Endodermal cell (in vitro differentiated cells): ENCODE data around the gene SLC38A2. TPM values are rescaled to one million over a fixed set of nuclear protein-coding genes. Genes with fewer than 3 reads are reported as not detected.

ENCODE experiments used
- DNase-seq: peaks from one replicate; pipeline ENCODE4 v3.0.0-alpha.2; 2017
- H3K27ac ChIP-seq: 2 replicates; pipeline ENCODE4 v1.5.1; 2013; ENCODE audit warnings: mild to moderate bottlenecking, low read depth, low read length, moderate library complexity
- H3K27me3 ChIP-seq: 2 replicates; pipeline ENCODE4 v1.6.1; 2013; ENCODE audit warnings: mild to moderate bottlenecking, low read length, moderate library complexity; ENCODE audit not compliant: insufficient read depth, control insufficient read depth, poor library complexity, severe bottlenecking
- H3K36me3 ChIP-seq: 2 replicates; pipeline ENCODE4 v1.7.0; 2013; ENCODE audit warnings: mild to moderate bottlenecking, low read length, moderate library complexity; ENCODE audit not compliant: control insufficient read depth, insufficient read depth
- H3K4me1 ChIP-seq: one replicate; pipeline ENCODE4 v1.7.0; 2013; ENCODE audit warnings: low read length; ENCODE audit not compliant: control insufficient read depth, insufficient read depth
- H3K4me3 ChIP-seq: 2 replicates; pipeline ENCODE4 v1.5.1; 2013; ENCODE audit warnings: mild to moderate bottlenecking, low read length, moderate library complexity
- H3K9ac ChIP-seq: 2 replicates; pipeline ENCODE4 v1.6.1; 2013; ENCODE audit warnings: mild to moderate bottlenecking, low read length, moderate library complexity; ENCODE audit not compliant: poor library complexity, severe bottlenecking; ENCODE audit errors: extremely low read depth
- H3K9me3 ChIP-seq: 2 replicates; pipeline ENCODE4 v1.6.1; 2013; ENCODE audit warnings: mild to moderate bottlenecking, low read length, moderate library complexity; ENCODE audit not compliant: control insufficient read depth
- H3K27ac Mint-ChIP-seq: 2 replicates; pipeline ENCODE4 v1.8.0; 2020; ENCODE audit warnings: mixed read lengths
- H3K27me3 Mint-ChIP-seq: 2 replicates; pipeline ENCODE4 v1.8.0; 2021; ENCODE audit warnings: mild to moderate bottlenecking, mixed read lengths; ENCODE audit not compliant: insufficient read depth
- H3K36me3 Mint-ChIP-seq: 2 replicates; pipeline ENCODE4 v1.8.0; 2020; ENCODE audit warnings: low read depth, mixed read lengths
- H3K4me1 Mint-ChIP-seq: 2 replicates; pipeline ENCODE4 v1.8.0; 2020; ENCODE audit warnings: mixed read lengths
- H3K4me3 Mint-ChIP-seq: 2 replicates; pipeline ENCODE4 v1.8.0; 2020; ENCODE audit warnings: mild to moderate bottlenecking, moderate library complexity, mixed read lengths
- H3K9me3 Mint-ChIP-seq: 2 replicates; pipeline ENCODE4 v1.8.0; 2020; ENCODE audit warnings: mild to moderate bottlenecking, mixed read lengths
- WGBS, 2 experiments: methylation state at CpG; one replicate each; pipeline versions ENCODE4 v1.1.5 to v1.1.7; 2013; ENCODE audit warnings: missing lambda C conversion rate in 2 of 2, mixed read lengths in 1 of 2; ENCODE audit not compliant: insufficient coverage in 1 of 2, insufficient read length in 1 of 2; 5-methylcytosine and 5-hydroxymethylcytosine counted together
- total RNA-seq, 2 donors: library from RNA; stranded (reverse); fragmentation: NEBNext Ultra II Directional in 1 of 2; extraction: Animal tissue kit (Norgen Biotek cat#: 25700) in 1 of 2; gene quantifications; 2 replicates in 1 of 2; 3 replicates in 1 of 2; pipeline ENCODE4 v1.2.1, GENCODE V29; 2021
- TF ChIP-seq, protein P1 (sequence below): fragments of 200-600 bp; sonication (generic); conservative IDR thresholded peaks from 2 replicates; pipeline ENCODE4 v1.5.0; 2021; ENCODE audit warnings: antibody characterized with exemption, mild to moderate bottlenecking

The SLC38A2 gene
- total RNA-seq, 2 donors from 2014 or later = 156 to 230 TPM

GRCh38 chr12:46382964-46383653 is 10.5 kb upstream of the SLC38A2 start:
- Histone ChIP-seq H3K9ac (peak overlapping the region; percentile 87), H3K27me3 (no peaks in the 10 kb centered on the region), H3K27ac (peak overlapping the region; percentile 95), H3K4me1 (peaks cover 6% of the 10 kb centered on the region), H3K4me3 (peak overlapping the region; percentile 92), H3K9me3 (peaks cover 7% of the 10 kb centered on the region), H3K36me3 (no peaks in the 10 kb centered on the region)
- Mint-ChIP-seq H3K4me1 (peaks cover 40% of the 10 kb centered on the region), H3K27me3 (no peaks in the 10 kb centered on the region), H3K4me3 (peak overlapping the region; percentile 82), H3K36me3 (no peaks in the 10 kb centered on the region), H3K9me3 (peaks cover 4% of the 10 kb centered on the region), H3K27ac (peak overlapping the region; percentile 87)
- DNase-seq = peak; percentile 98
- TF ChIP-seq, protein P1, sequence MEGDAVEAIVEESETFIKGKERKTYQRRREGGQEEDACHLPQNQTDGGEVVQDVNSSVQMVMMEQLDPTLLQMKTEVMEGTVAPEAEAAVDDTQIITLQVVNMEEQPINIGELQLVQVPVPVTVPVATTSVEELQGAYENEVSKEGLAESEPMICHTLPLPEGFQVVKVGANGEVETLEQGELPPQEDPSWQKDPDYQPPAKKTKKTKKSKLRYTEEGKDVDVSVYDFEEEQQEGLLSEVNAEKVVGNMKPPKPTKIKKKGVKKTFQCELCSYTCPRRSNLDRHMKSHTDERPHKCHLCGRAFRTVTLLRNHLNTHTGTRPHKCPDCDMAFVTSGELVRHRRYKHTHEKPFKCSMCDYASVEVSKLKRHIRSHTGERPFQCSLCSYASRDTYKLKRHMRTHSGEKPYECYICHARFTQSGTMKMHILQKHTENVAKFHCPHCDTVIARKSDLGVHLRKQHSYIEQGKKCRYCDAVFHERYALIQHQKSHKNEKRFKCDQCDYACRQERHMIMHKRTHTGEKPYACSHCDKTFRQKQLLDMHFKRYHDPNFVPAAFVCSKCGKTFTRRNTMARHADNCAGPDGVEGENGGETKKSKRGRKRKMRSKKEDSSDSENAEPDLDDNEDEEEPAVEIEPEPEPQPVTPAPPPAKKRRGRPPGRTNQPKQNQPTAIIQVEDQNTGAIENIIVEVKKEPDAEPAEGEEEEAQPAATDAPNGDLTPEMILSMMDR = peak; percentile 31
- 0 to 1% methylated on average over 12 to 74 of the region's 74 CpGs for WGBS, 2 experiments

DNA sequence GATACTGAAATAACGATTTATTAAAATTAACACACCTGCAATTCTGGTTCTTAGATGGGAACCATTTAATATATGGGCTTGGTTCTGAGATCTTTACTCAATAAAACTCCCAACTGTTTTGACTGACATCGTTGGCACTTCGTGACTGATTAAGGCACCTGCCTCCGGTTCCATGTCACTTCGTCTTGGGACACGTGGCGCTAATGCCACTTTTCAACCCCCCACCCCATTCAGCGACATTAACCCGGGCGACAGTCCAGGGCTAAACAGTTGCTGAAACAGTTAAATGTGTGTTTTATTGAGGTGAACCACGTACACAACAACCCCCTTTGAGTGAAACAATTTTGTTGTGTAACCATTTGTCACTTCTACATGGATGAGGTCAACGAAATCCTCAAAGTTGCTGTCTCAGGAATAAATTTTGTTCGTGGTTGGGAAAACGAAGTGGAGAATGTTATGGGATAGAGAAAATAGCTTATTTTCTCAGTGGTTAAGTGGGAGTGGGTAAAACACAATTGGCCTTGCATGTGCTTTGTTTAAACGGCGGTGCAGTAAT is 9.9 kb upstream of the SLC38A2 start:
- H3K9me3 Mint-ChIP-seq = peaks cover 4% of the 10 kb centered on the region
- 62 to 73% methylated on average over 2 to 16 of the region's 16 CpGs for WGBS, 2 experiments
- no peaks in the 10 kb centered on the region for H3K27me3 Mint-ChIP-seq

DNA sequence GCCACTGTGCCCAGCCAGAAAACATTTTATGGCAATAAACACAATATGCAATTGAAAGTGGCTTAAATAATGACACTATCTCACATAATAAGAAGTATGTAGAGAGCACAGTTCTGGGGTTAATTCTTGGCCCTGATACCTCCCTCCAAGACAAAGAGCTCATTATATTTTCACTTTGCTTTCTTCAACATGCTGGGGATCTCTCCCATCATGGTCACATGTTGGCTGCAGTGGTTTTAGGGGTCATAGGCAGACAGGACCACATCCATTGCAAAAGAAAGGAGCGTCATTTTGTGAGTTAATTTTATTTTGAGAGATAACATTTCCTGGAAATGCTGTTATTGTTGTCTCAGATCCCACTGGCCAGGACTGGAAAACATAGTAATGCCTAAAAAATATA is 8.3 kb upstream of the SLC38A2 start:
- 82% methylated on average over 1 of the region's 1 CpG; no CpG with 5 or more reads in 1 of the 2 experiments for WGBS, 2 experiments
- no peak overlapping the region for H3K4me3 Mint-ChIP-seq
- TF ChIP-seq, protein P1 = no peak

More for the DNA sequence above, 9.9 kb upstream of the SLC38A2 start:
- peak overlapping the region; percentile 95 for H3K27ac ChIP-seq
- TF ChIP-seq, protein P1 = no peak
- H3K36me3 Mint-ChIP-seq = no peaks in the 10 kb centered on the region
- peak overlapping the region; percentile 87 for H3K27ac Mint-ChIP-seq
- peak; percentile 68 for DNase-seq
- peaks cover 35% of the 10 kb centered on the region for H3K4me1 Mint-ChIP-seq
- H3K36me3 ChIP-seq = no peaks in the 10 kb centered on the region
- H3K4me3 Mint-ChIP-seq = peak overlapping the region; percentile 82
- peaks cover 7% of the 10 kb centered on the region for H3K9me3 ChIP-seq
- H3K4me1 ChIP-seq = peaks cover 6% of the 10 kb centered on the region
- peak overlapping the region; percentile 87 for H3K9ac ChIP-seq
- H3K27me3 ChIP-seq = no peaks in the 10 kb centered on the region
- peak overlapping the region; percentile 92 for H3K4me3 ChIP-seq

More for the DNA sequence above, 8.3 kb upstream of the SLC38A2 start:
- H3K36me3 ChIP-seq = no peaks in the 10 kb centered on the region
- no peak overlapping the region for H3K4me3 ChIP-seq
- no peak overlapping the region for H3K27ac Mint-ChIP-seq
- peaks cover 4% of the 10 kb centered on the region for H3K9me3 Mint-ChIP-seq
- no peak overlapping the region for H3K9ac ChIP-seq
- H3K27me3 ChIP-seq = no peaks in the 10 kb centered on the region
- H3K9me3 ChIP-seq = peaks cover 7% of the 10 kb centered on the region
- no peaks in the 10 kb centered on the region for H3K36me3 Mint-ChIP-seq
- H3K27me3 Mint-ChIP-seq = no peaks in the 10 kb centered on the region
- DNase-seq = no peak
- H3K27ac ChIP-seq = no peak overlapping the region
- peaks cover 29% of the 10 kb centered on the region for H3K4me1 Mint-ChIP-seq
- H3K4me1 ChIP-seq = peaks cover 6% of the 10 kb centered on the region
